Neural cell (in vitro differentiated cells): ENCODE results near the gene DLGAP4. TPM values are rescaled to one million over a fixed set of nuclear protein-coding genes. Genes with fewer than 3 reads are reported as not detected.

Experiments used
- H2AFZ ChIP-seq: fragments of 200-600, 300-800 bp; sonication (generic), shearing (Covaris generic); 2 replicates; pipeline ENCODE4 v1.6.0; 2014; ENCODE audit warnings: low read depth, mild to moderate bottlenecking, antibody characterized with exemption, low read length, moderate library complexity
- H3F3A ChIP-seq: fragments of 200-600 bp; shearing (Covaris generic); 2 replicates; pipeline ENCODE4 v1.6.1; 2016; ENCODE audit warnings: mild to moderate bottlenecking, moderate library complexity, mixed read lengths, antibody characterized with exemption, low read length; ENCODE audit not compliant: insufficient read depth, poor library complexity, severe bottlenecking
- H3K27ac ChIP-seq: fragments of 200-600, 300-800 bp; sonication (generic), shearing (Covaris generic); 2 replicates; pipeline ENCODE4 v1.5.1; 2014; ENCODE audit warnings: mild to moderate bottlenecking, low read length, moderate library complexity
- H3K27me3 ChIP-seq: fragments of 300-800, 200-600 bp; sonication (generic), shearing (Covaris generic); 2 replicates; pipeline ENCODE4 v1.6.0; 2014; ENCODE audit warnings: mild to moderate bottlenecking, low read depth, low read length, moderate library complexity; ENCODE audit not compliant: insufficient read depth
- H3K36me3 ChIP-seq: fragments of 300-800, 200-600 bp; sonication (generic), shearing (Covaris generic); 2 replicates; pipeline ENCODE4 v1.5.1; 2014; ENCODE audit warnings: mild to moderate bottlenecking, antibody characterized with exemption, low read length, moderate library complexity; ENCODE audit not compliant: insufficient read depth
- H3K4me2 ChIP-seq: fragments of 300-800, 200-600 bp; sonication (generic), shearing (Covaris generic); 2 replicates; pipeline ENCODE4 v1.6.0; 2014; ENCODE audit warnings: mild to moderate bottlenecking, low read length
- H3K4me3 ChIP-seq: fragments of 300-800, 200-600 bp; sonication (generic), shearing (Covaris generic); 2 replicates; pipeline ENCODE4 v1.5.1; 2014; ENCODE audit warnings: mild to moderate bottlenecking, low read length, moderate library complexity
- H3K79me2 ChIP-seq: fragments of 200-600 bp; shearing (Covaris generic); replicated peaks from 2 replicates; pipeline ENCODE4 v1.6.0; 2014; ENCODE audit warnings: mild to moderate bottlenecking, low read length, moderate library complexity; ENCODE audit not compliant: insufficient read depth
- H3K9ac ChIP-seq: fragments of 300-800, 200-600 bp; sonication (generic), shearing (Covaris generic); 2 replicates; pipeline ENCODE4 v1.6.1; 2016; ENCODE audit warnings: mild to moderate bottlenecking, low read length, mixed read lengths
- H3K9me2 ChIP-seq: fragments of 200-600 bp; shearing (Covaris generic); 2 replicates; pipeline ENCODE4 v1.6.1; 2016; ENCODE audit warnings: mild to moderate bottlenecking, low read length, mixed read lengths; ENCODE audit not compliant: insufficient read depth
- H3K9me3 ChIP-seq: fragments of 200-600, 300-800 bp; sonication (generic), shearing (Covaris generic); 2 replicates; pipeline ENCODE4 v1.6.1; 2016; ENCODE audit warnings: mild to moderate bottlenecking, mixed run types, low read length, moderate library complexity, mixed read lengths
- H4K20me1 ChIP-seq: fragments of 200-600 bp; shearing (Covaris generic); 2 replicates; pipeline ENCODE4 v1.6.1; 2016; ENCODE audit warnings: mild to moderate bottlenecking, mixed run types; ENCODE audit not compliant: insufficient read depth
- CTCF ChIP-seq: fragments of 450-650 bp; IDR thresholded peaks from 2 replicates; pipeline ENCODE4 v1.5.1; 2014; ENCODE audit warnings: antibody characterized with exemption, mild to moderate bottlenecking, moderate library complexity; ENCODE audit not compliant: poor library complexity, severe bottlenecking
- EP300 ChIP-seq: fragments of 450-650 bp; conservative IDR thresholded peaks from 2 replicates; pipeline ENCODE4 v1.6.1; 2014; ENCODE audit warnings: antibody characterized with exemption, mild to moderate bottlenecking, moderate library complexity; ENCODE audit not compliant: poor library complexity, severe bottlenecking
- EZH2 ChIP-seq: fragments of 200-600, 300-800 bp; shearing (Covaris generic), sonication (generic); IDR thresholded peaks from 2 replicates; pipeline ENCODE4 v1.6.1; 2014; ENCODE audit warnings: antibody characterized with exemption, low read length, borderline replicate concordance, mild to moderate bottlenecking; ENCODE audit not compliant: insufficient read depth, poor library complexity, severe bottlenecking
- MXI1 ChIP-seq: fragments of 450-650 bp; conservative IDR thresholded peaks from 2 replicates; pipeline ENCODE4 v1.6.1; 2014; ENCODE audit warnings: antibody characterized with exemption, mild to moderate bottlenecking; ENCODE audit not compliant: poor library complexity, severe bottlenecking
- POLR2AphosphoS5 ChIP-seq: IDR thresholded peaks from 2 replicates; pipeline ENCODE4 v1.6.1; 2012
- RAD21 ChIP-seq: fragments of 450-650 bp; conservative IDR thresholded peaks from 2 replicates; pipeline ENCODE4 v1.6.1; 2014; ENCODE audit warnings: antibody characterized with exemption, mild to moderate bottlenecking, moderate library complexity
- REST ChIP-seq: IDR thresholded peaks from 2 replicates; pipeline ENCODE4 v1.6.1; 2012; ENCODE audit warnings: borderline replicate concordance
- SMC3 ChIP-seq: fragments of 450-650 bp; conservative IDR thresholded peaks from 2 replicates; pipeline ENCODE4 v1.6.1; 2014; ENCODE audit warnings: antibody characterized with exemption, mild to moderate bottlenecking, moderate library complexity; ENCODE audit not compliant: poor library complexity
- TAF1 ChIP-seq: IDR thresholded peaks from 2 replicates; pipeline ENCODE4 v1.6.1; 2012; ENCODE audit warnings: low read depth
- polyA plus RNA-seq: library from polyadenylated mRNA; depleted of rRNA; stranded (reverse); fragments of >200 nt; gene quantifications from 2 replicates; pipeline ENCODE4 v1.2.3, GENCODE V29; 2014

Gene DLGAP4
- polyA plus RNA-seq, 1 donor from 2014 or later, result 31.2 TPM

- H3K27me3 ChIP-seq, result no peaks in the 10 kb centered on the region
- no peak overlapping the region for H3K27ac ChIP-seq
- H3K9me3 ChIP-seq, result no peaks in the 10 kb centered on the region
- no peak for TF ChIP-seq SMC3
- no peak for TF ChIP-seq POLR2AphosphoS5
- TF ChIP-seq MXI1, result no peak
- no peak for TF ChIP-seq RAD21
- TF ChIP-seq EZH2, result no peak
- no peak for TF ChIP-seq EP300
- TF ChIP-seq CTCF, result no peak
- TF ChIP-seq REST, result no peak
- no peak for TF ChIP-seq TAF1
- H3K36me3 ChIP-seq, result no peaks in the 10 kb centered on the region
- H3K4me2 ChIP-seq, result no peak overlapping the region
- no peak overlapping the region for H3K9ac ChIP-seq
- H2AFZ ChIP-seq, result no peak overlapping the region
- no peak overlapping the region for H3K4me3 ChIP-seq
- H3K9me2 ChIP-seq, result no peaks in the 10 kb centered on the region
- no peaks in the 10 kb centered on the region for H3F3A ChIP-seq
- no peaks in the 10 kb centered on the region for H3K79me2 ChIP-seq
- H4K20me1 ChIP-seq, result no peaks in the 10 kb centered on the region
These were observed 35.3 kb downstream of the DLGAP4 start for GRCh38 chr20:36341331-36342020.

GRCh38 chr20:36342331-36343120 is 36.4 kb downstream of the DLGAP4 start:
- Histone ChIP-seq H3K9ac (no peak overlapping the region), H3K27me3 (no peaks in the 10 kb centered on the region), H3K36me3 (no peaks in the 10 kb centered on the region), H4K20me1 (no peaks in the 10 kb centered on the region), H3K9me2 (no peaks in the 10 kb centered on the region), H3F3A (no peaks in the 10 kb centered on the region), H2AFZ (no peak overlapping the region), H3K27ac (no peak overlapping the region), H3K4me3 (no peak overlapping the region), H3K79me2 (no peaks in the 10 kb centered on the region), H3K4me2 (no peak overlapping the region), H3K9me3 (no peaks in the 10 kb centered on the region)
- no peak for TF ChIP-seq REST
- no peak for TF ChIP-seq RAD21
- no peak for TF ChIP-seq CTCF
- TF ChIP-seq EZH2, result no peak
- TF ChIP-seq POLR2AphosphoS5, result no peak
- no peak for TF ChIP-seq MXI1
- no peak for TF ChIP-seq SMC3
- no peak for TF ChIP-seq TAF1
- no peak for TF ChIP-seq EP300
